Vagina (tissue), 2 donors: ENCODE measurements around the gene CXCL12.

Source experiments
- CTCF ChIP-seq, 3 experiments: fragments of 450-650 bp in 2 of 3; fragments of 200-600 bp in 1 of 3; sonication (generic) in 1 of 3; IDR thresholded peaks; one replicate each; pipeline ENCODE4 v1.5.1; 2017 to 2019; ENCODE audit warnings: antibody characterized with exemption in 3 of 3, mild to moderate bottlenecking in 2 of 3, moderate library complexity in 2 of 3
- POLR2AphosphoS5 ChIP-seq, 2 donors: sonication (generic); formaldehyde crosslinking; IDR thresholded peaks; one replicate each; pipeline ENCODE4 v1.9.0; 2017; ENCODE audit warnings: antibody characterized with exemption in 2 of 2, mild to moderate bottlenecking in 2 of 2, low read depth in 1 of 2; ENCODE audit not compliant: insufficient read depth in 1 of 2

- TF ChIP-seq POLR2AphosphoS5 (IDR thresholded peaks at IDR 0.05; ENCODE audit: insufficient read depth in 1 of 2, low read depth in 1 of 2) (no peak), CTCF (IDR thresholded peaks at IDR 0.05) (no peak)
Measured at GRCh38 chr10:44427037-44427436, 42.1 kb upstream of the CXCL12 start.
